HepG2 (cell line): ENCODE results near the gene RUVBL2. TPM values are rescaled to one million over a fixed set of nuclear protein-coding genes. Genes with fewer than 3 reads are reported as not detected.

ENCODE experiments used
- AGO1 ChIP-seq: fragments of 200-400 bp; formaldehyde crosslinking; IDR thresholded peaks from 2 replicates; pipeline ENCODE4 v1.6.1; 2017; ENCODE audit warnings: mild to moderate bottlenecking, low read depth, low read length, moderate library complexity; ENCODE audit not compliant: poor library complexity, severe bottlenecking
- ATF6 ChIP-seq: sonication (generic); formaldehyde crosslinking; conservative IDR thresholded peaks from 2 replicates; pipeline ENCODE4 v1.4.0; 2020; ENCODE audit warnings: missing genetic modification reagents
- CAMTA2 ChIP-seq: sonication (generic); formaldehyde crosslinking; IDR thresholded peaks from 2 replicates; pipeline ENCODE4 v1.4.0; 2020; ENCODE audit warnings: mild to moderate bottlenecking, missing genetic modification reagents, borderline replicate concordance
- CENPX ChIP-seq: sonication (generic); formaldehyde crosslinking; IDR thresholded peaks from 2 replicates; pipeline ENCODE4 v1.9.0; 2021; ENCODE audit warnings: mild to moderate bottlenecking, missing genetic modification reagents, moderate library complexity
- ELF1 ChIP-seq: sonication (generic); formaldehyde crosslinking; IDR thresholded peaks from 2 replicates; pipeline ENCODE4 v1.4.0; 2020; ENCODE audit warnings: missing genetic modification reagents
- MED13 ChIP-seq: sonication (generic); formaldehyde crosslinking; IDR thresholded peaks from 2 replicates; pipeline ENCODE4 v1.5.0; 2020; ENCODE audit warnings: missing genetic modification reagents
- MLX ChIP-seq: IDR thresholded peaks from 2 replicates; pipeline ENCODE4 v1.6.1; 2016
- NAIF1 ChIP-seq: sonication (generic); formaldehyde crosslinking; IDR thresholded peaks from 2 replicates; pipeline ENCODE4 v1.5.0; 2020; ENCODE audit warnings: mild to moderate bottlenecking, missing genetic modification reagents, borderline replicate concordance
- NFE2 ChIP-seq: sonication (generic); formaldehyde crosslinking; IDR thresholded peaks from 2 replicates; pipeline ENCODE4 v1.4.0; 2020; ENCODE audit warnings: missing genetic modification reagents
- NFKBIZ ChIP-seq: IDR thresholded peaks from 2 replicates; pipeline ENCODE4 v1.6.1; 2018; ENCODE audit warnings: missing genetic modification reagents, missing compliant biosample characterization
- ZNF10 ChIP-seq: sonication (generic); formaldehyde crosslinking; IDR thresholded peaks from 2 replicates; pipeline ENCODE4 v1.4.0; 2020; ENCODE audit warnings: mild to moderate bottlenecking, low read depth, missing genetic modification reagents, borderline replicate concordance
- ZNF282 ChIP-seq: fragments of 450-650 bp; IDR thresholded peaks from 2 replicates; pipeline ENCODE4 v1.6.1; 2018; ENCODE audit not compliant: partially characterized antibody
- ZNF451 ChIP-seq: sonication (generic); formaldehyde crosslinking; IDR thresholded peaks from 2 replicates; pipeline ENCODE4 v1.5.0; 2020; ENCODE audit warnings: mild to moderate bottlenecking, missing genetic modification reagents
- ZNF878 ChIP-seq: sonication (generic); formaldehyde crosslinking; IDR thresholded peaks from 2 replicates; pipeline ENCODE4 v1.8.1; 2023; ENCODE audit warnings: mild to moderate bottlenecking, missing genetic modification reagents, moderate library complexity
- ZSCAN29 ChIP-seq: sonication (generic); formaldehyde crosslinking; conservative IDR thresholded peaks from 2 replicates; pipeline ENCODE4 v1.4.0; 2020; ENCODE audit warnings: mild to moderate bottlenecking, missing genetic modification reagents
- polyA plus RNA-seq, 8 experiments: library from polyadenylated mRNA; depleted of rRNA in 3 of 8; stranded (reverse) in 7 of 8; unstranded in 1 of 8; fragments of >200 nt; fragmentation: Illumina TruSeq in 4 of 8; extraction: Trizol in 4 of 8; gene quantifications; 2 replicates each; pipeline versions ENCODE4 v1.2.1 to v1.2.3, GENCODE V29; 2011 to 2016; ENCODE audit warnings: low read depth in 4 of 8, missing spikeins in 1 of 8, mixed read lengths in 1 of 8; ENCODE audit not compliant: insufficient read depth in 1 of 8
- total RNA-seq, 5 experiments: library from RNA; depleted of rRNA; stranded (reverse); fragments of >200 nt; fragmentation: Illumina TruSeq; extraction: Trizol; gene quantifications; 2 replicates each; pipeline ENCODE4 v1.2.3, GENCODE V29; 2016; ENCODE audit warnings: low read depth in 1 of 5
- TF ChIP-seq, protein P1 (sequence below): sonication (generic); formaldehyde crosslinking; IDR thresholded peaks from 2 replicates; pipeline ENCODE4 v1.5.0; 2020; ENCODE audit warnings: mild to moderate bottlenecking, missing genetic modification reagents
- TF ChIP-seq, protein P2 (sequence below): sonication (generic); formaldehyde crosslinking; IDR thresholded peaks from 2 replicates; pipeline ENCODE4 v1.4.0; 2020; ENCODE audit warnings: low read depth, mild to moderate bottlenecking, missing genetic modification reagents
- TF ChIP-seq, protein P3 (sequence below): sonication (generic); formaldehyde crosslinking; IDR thresholded peaks from 2 replicates; pipeline ENCODE4 v1.5.0; 2020; ENCODE audit warnings: mild to moderate bottlenecking, missing genetic modification reagents, moderate library complexity
- TF ChIP-seq, protein P4 (sequence below): sonication (generic); formaldehyde crosslinking; IDR thresholded peaks from 2 replicates; pipeline ENCODE4 v1.8.1; 2023; ENCODE audit warnings: mild to moderate bottlenecking, moderate library complexity, missing genetic modification reagents

Gene RUVBL2
- total and polyA plus RNA-seq, 2 of the 13 experiments (the other 11 are each of a cell fraction or from before 2014, with no cell fraction given), result 120 to 122 TPM

DNA sequence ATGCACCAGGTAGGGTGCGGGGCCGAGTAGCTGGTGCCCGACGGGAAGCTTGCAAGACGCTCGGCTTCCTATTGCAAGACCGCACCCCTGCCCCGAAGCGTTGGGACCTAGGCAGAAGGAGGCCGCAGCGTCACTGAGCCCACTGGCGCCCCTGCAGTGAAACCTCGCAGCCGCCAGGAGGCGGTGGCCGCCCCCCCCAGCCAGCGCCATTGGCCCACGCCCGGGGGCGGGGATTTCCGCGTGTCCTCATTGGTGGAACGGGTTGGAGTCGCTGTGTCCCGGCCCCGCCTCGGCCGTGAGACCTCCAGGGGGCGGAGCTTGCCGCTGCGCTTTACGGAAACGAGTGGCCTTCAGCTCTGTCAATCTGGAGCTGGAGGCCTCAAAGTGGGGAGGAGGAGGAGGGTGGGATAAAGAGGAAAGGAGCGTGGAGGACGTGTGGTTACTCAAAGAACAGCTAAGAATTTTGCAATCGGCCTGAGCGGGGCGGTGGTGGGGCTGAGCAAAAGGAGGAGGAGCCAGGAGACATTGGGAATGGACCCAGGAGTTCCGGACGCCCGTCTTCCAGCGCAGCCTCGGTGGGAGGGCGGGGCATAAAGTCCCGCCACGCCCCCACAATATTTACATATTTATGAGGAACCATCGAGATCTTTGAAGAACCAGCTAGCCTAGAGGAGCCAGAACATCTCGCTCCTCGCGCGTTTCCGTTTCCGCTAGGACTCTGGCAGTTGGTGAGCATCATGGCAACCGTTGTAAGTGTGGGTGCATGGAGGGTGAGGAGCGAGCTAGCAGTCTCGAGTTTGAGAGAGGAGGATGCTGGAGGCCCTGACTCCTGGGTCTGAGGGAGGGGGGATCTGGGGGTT is at the start of gene RUVBL2, which contains the start of gene GYS1 (continued):
- TF ChIP-seq ZNF878 (CRISPR knock-in tag) (no peak), MLX (CRISPR knock-in tag) (peak; percentile 60; the same call in 1 of the 2 replicates), ELF1 (CRISPR knock-in tag) (peak; percentile 53), ZNF282 (no peak), ZSCAN29 (no peak), MED13 (CRISPR knock-in tag) (no peak), NAIF1 (no peak), CENPX (CRISPR knock-in tag) (no peak), ZNF10 (CRISPR knock-in tag) (no peak), NFE2 (CRISPR knock-in tag) (no peak), CAMTA2 (CRISPR knock-in tag) (no peak), AGO1 (peak; percentile 76), ZNF451 (0 out of 2 replicates have a peak, but pooled peaks have one; percentile 52), NFKBIZ (CRISPR knock-in tag) (no peak), ATF6 (CRISPR knock-in tag) (no peak)
- TF ChIP-seq, protein P1, sequence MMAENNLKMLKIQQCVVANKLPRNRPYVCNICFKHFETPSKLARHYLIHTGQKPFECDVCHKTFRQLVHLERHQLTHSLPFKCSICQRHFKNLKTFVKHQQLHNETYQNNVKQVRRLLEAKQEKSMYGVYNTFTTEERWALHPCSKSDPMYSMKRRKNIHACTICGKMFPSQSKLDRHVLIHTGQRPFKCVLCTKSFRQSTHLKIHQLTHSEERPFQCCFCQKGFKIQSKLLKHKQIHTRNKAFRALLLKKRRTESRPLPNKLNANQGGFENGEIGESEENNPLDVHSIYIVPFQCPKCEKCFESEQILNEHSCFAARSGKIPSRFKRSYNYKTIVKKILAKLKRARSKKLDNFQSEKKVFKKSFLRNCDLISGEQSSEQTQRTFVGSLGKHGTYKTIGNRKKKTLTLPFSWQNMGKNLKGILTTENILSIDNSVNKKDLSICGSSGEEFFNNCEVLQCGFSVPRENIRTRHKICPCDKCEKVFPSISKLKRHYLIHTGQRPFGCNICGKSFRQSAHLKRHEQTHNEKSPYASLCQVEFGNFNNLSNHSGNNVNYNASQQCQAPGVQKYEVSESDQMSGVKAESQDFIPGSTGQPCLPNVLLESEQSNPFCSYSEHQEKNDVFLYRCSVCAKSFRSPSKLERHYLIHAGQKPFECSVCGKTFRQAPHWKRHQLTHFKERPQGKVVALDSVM (CRISPR knock-in tag), result no peak
- TF ChIP-seq, protein P2, sequence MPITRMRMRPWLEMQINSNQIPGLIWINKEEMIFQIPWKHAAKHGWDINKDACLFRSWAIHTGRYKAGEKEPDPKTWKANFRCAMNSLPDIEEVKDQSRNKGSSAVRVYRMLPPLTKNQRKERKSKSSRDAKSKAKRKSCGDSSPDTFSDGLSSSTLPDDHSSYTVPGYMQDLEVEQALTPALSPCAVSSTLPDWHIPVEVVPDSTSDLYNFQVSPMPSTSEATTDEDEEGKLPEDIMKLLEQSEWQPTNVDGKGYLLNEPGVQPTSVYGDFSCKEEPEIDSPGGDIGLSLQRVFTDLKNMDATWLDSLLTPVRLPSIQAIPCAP (CRISPR knock-in tag), result no peak
- TF ChIP-seq, protein P3, sequence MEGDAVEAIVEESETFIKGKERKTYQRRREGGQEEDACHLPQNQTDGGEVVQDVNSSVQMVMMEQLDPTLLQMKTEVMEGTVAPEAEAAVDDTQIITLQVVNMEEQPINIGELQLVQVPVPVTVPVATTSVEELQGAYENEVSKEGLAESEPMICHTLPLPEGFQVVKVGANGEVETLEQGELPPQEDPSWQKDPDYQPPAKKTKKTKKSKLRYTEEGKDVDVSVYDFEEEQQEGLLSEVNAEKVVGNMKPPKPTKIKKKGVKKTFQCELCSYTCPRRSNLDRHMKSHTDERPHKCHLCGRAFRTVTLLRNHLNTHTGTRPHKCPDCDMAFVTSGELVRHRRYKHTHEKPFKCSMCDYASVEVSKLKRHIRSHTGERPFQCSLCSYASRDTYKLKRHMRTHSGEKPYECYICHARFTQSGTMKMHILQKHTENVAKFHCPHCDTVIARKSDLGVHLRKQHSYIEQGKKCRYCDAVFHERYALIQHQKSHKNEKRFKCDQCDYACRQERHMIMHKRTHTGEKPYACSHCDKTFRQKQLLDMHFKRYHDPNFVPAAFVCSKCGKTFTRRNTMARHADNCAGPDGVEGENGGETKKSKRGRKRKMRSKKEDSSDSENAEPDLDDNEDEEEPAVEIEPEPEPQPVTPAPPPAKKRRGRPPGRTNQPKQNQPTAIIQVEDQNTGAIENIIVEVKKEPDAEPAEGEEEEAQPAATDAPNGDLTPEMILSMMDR (CRISPR knock-in tag), result peak; percentile 93
- TF ChIP-seq, protein P4, sequence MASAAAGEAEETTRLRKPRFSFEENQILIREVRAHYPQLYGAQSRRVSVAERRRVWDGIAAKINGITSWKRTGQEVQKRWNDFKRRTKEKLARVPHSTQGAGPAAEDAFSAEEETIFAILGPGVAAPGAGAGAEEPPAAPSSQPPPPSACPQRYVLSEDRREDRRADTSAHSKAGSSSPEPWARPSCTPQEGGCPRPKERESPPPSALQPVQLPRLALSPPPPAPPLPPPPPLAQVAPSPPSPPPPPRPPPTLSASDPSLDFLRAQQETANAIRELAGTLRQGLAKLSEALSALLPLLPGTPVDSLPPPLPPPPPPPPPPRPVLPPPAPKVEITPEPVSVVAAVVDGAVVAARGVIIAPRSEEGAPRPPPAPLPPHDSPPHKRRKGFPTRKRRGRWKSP (CRISPR knock-in tag), result no peak
